Coronary artery (tissue), 2 donors: ENCODE results near the gene FAM240A.

Experiments used
- DNase-seq: peaks from one replicate; pipeline ENCODE4 v3.0.0-alpha.2; 2017; ENCODE audit warnings: low spot score
- H3K27ac ChIP-seq, 2 donors: fragments of 200-600 bp; sonication (generic); one replicate each; pipeline ENCODE4 v1.5.1; 2016 to 2019
- H3K4me3 ChIP-seq: fragments of 200-600 bp; sonication (generic); 2 replicates; pipeline ENCODE4 v1.5.1; 2016; ENCODE audit warnings: mild to moderate bottlenecking, moderate library complexity
- TF ChIP-seq, protein P1 (sequence below): fragments of 200-600 bp; sonication (generic); IDR thresholded peaks from one replicate; pipeline ENCODE4 v1.5.1; 2019; ENCODE audit warnings: antibody characterized with exemption

FAM240A gene

DNA sequence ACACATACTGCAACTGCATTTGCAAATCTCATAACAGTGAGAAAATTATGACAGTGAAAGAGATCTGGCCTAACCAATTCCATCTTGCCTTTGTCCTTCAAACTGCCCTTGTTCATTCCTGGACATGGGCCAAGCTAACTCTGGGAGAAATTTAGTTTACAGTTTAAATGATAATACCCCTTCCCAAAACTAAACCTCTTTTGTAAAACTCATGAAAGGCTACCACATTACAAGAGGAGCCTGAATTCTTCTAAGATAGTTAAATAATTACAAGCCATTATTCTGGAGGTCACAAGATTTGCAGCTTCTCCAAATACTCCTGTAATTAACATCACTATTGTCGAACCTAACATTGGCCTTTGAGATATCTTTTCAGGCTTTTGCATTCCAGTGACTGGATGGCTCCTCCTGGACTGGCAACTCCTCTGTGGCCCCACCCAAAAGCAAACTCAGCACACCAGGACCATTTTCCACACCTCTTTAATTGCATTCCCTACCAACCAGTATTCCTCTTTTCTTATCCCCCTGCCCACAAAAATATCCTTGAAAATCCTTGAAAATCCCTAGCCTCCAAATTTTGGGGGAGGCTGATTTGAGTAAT lies 8.8 kb upstream of the FAM240A start:
- no peak for DNase-seq
- H3K4me3 ChIP-seq = no peak overlapping the region
- TF ChIP-seq, protein P1, sequence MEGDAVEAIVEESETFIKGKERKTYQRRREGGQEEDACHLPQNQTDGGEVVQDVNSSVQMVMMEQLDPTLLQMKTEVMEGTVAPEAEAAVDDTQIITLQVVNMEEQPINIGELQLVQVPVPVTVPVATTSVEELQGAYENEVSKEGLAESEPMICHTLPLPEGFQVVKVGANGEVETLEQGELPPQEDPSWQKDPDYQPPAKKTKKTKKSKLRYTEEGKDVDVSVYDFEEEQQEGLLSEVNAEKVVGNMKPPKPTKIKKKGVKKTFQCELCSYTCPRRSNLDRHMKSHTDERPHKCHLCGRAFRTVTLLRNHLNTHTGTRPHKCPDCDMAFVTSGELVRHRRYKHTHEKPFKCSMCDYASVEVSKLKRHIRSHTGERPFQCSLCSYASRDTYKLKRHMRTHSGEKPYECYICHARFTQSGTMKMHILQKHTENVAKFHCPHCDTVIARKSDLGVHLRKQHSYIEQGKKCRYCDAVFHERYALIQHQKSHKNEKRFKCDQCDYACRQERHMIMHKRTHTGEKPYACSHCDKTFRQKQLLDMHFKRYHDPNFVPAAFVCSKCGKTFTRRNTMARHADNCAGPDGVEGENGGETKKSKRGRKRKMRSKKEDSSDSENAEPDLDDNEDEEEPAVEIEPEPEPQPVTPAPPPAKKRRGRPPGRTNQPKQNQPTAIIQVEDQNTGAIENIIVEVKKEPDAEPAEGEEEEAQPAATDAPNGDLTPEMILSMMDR = no peak
- H3K27ac ChIP-seq = no peak overlapping the region

DNA sequence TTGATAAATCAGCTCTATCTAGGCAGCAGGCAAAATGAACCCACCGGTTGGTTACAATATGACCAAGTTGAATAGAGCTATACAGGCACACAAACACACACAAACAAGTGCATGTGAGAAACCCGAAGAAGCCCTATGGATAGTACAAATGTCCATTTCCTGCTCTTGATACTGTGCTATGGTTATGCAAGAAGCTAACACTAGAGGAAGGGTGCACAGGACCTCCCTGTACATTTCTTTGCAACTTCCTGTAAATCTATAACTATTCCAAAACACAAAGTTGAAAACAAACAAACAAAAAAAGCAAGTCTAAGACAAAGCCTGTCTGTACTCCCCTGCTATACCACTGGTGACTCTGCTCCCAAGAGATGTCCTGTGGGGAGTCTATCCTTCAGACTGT lies 8.2 kb upstream of the FAM240A start:
- H3K27ac ChIP-seq = no peak overlapping the region
- no peak for DNase-seq
- TF ChIP-seq, protein P1 = no peak
- H3K4me3 ChIP-seq = no peak overlapping the region

DNA sequence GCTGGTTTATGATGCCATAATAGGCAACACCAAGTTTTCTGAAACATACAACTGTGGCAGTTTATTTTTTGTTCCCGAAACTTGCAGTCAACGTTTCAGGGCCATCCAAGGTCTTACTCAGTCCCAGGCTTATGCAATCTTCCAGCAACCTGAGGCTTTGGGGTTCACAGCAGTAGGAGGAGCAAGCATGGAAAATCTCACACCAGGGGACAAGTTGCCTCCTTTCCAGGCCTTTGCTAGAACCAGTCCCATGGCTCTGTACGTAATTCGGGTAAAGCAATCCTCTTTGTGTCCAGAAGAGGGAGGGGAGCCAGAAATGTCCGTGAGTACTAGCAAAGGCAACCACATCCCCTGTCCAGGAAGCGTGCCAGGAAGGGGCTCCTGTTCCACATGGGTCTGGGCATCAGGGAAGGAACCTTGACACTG lies 4.7 kb upstream of the FAM240A start:
- TF ChIP-seq, protein P1 = no peak
- DNase-seq = no peak

DNA sequence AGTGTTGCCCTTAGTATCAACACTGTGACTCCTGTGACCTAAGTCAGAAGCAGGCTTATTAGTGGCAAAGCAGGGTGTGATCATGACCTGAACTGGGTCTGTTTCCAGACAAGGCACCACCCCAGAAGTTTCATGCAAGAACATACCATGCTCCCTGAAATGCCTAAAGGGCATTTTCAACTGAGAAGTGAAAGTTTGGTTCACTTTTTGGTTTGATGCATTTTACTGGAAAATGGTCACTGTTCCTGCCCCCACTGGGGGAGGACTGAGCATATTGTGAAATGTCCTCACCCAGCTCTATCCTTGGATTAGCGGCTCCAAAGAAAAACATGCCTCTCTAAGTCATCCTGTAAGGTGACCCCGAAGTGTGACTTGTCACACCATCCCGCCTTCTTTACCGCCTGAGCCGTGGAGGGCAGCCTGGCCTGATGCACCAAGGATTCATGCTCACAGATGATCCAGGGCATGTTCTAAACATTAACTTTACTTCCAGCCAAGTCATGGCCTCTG lies 3.1 kb upstream of the FAM240A start:
- DNase-seq = no peak
- TF ChIP-seq, protein P1 = no peak
- no peak overlapping the region for H3K4me3 ChIP-seq
- no peak overlapping the region for H3K27ac ChIP-seq

More for the DNA sequence above, 4.7 kb upstream of the FAM240A start:
- Histone ChIP-seq H3K27ac (no peak overlapping the region), H3K4me3 (no peak overlapping the region)

DNA sequence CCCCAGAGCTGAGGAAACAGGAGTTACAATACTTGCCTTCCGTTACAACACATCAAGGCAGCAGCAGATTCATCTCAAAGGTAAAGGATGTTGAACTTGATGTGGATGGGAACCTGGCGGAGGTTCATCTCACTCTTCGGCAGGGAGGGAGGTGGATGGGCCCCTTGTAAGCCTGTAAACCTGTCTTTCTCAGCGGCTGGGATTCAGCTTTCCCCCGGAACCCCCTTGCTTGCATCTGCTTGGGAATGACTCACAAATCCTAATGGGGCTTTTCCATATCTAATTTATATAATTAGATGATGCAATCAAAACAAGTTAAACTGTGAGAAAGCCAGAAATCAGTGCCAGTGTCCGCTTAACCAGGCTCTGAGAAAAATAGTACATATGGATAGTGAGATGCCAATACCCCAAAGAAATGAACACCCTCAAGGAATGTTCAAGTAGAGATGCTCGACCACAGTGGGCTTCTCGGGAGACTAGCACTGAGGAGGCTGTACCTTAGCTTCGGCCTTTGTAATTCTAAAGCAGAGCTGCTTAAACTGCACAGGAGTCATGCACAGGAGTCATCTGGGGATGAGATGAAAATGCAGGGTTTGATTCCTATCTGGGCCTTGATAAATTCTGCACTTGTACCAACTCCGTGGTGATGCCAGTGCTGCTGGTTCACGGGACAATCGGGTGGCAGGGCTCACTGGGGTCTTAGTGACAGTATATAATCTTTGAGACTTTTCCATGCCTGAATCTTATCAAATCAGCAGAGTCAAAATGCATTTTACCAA lies 2.2 kb upstream of the FAM240A start:
- no peak for DNase-seq
- TF ChIP-seq, protein P1 = no peak
- H3K27ac ChIP-seq = no peak overlapping the region
- no peak overlapping the region for H3K4me3 ChIP-seq

DNA sequence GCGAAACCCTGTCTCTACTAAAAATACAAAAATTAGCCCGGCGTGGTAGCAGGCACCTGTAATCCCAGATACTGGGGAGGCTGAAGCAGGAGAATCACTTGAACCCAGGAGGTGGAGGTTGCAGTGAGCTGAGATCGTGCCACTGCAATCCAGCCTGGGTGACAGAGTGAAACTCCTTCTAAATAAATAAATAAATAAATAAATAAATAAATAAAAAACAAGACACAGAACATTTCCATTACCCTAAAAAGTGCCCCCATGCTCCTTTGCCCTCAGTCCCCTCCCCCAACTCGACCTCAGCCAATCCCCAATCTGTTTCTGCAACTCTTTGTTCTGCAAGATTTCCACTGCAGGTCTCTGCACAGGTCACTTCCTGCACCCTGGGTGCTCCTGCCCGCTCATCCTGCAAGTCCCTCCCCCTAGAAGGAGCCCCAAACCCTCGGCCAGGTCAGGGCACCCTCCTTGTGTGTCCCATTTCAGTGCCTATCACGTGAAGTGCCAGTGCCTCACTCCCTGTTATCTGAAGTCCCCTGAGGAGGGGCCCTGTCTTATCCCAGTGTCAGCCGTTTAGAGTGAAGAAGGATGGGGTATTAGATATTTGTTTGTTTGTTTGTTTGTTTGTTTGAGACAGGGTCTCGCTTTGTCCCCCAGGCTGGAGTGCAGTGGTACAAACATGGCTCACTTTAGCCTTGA lies 1.1 kb downstream of the FAM240A start:
- Histone ChIP-seq H3K4me3 (no peak overlapping the region), H3K27ac (no peak overlapping the region)
- DNase-seq = no peak
- TF ChIP-seq, protein P1 = no peak
